ENCODE data around the gene TMEM45B. TPM values are rescaled to one million over a fixed set of nuclear protein-coding genes. Genes with fewer than 3 reads are reported as not detected.
"Not testable (repeated sequence)": the region's sequence is repeated elsewhere in the genome, so short reads cannot be mapped to it uniquely, and the experiment has no call there.

TMEM45B gene
- total RNA-seq, 4 donors from 2014 or later: 0.47 to 3.9 TPM; not detected in 2

DNA sequence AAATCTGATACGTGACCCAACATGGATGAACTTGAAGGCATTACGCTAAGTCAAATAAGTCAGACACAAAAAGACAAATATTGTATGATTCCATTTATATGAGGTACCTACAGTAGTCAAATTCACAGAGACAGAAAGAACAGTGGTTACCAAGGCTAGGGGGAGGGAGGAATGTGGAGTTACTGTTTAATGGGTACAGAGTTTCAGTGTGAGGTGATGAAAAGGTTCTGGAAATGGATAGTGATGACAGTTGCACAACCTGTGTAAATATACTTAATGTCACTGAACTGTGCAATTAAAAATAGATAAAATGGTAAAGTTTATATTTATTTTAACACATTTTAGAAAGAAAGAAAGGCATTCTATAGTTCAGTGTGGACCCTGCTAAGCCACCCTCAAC, 24.1 kb upstream of the TMEM45B start:
- Histone ChIP-seq H3K4me3 (no peak overlapping the region), H3K27ac (no peak overlapping the region), H3K27me3 (peaks cover 6% of the 10 kb centered on the region), H3K9me3 (peaks cover 0 to 18% (median 0%) of the 10 kb centered on the region in 3 donors), H3K36me3 (no peaks in the 10 kb centered on the region), H3K4me1 (no peaks in the 10 kb centered on the region)
- no peak for ATAC-seq
- WGBS, 2 donors (ENCODE audit: low coverage in 1 of 2): 56 to 100% methylated on average over 2 of the region's 2 CpGs
- TF ChIP-seq POLR2AphosphoS5 (IDR thresholded peaks at IDR 0.05) (no peak), POLR2A (IDR thresholded peaks at IDR 0.05) (no peak), EP300 (IDR thresholded peaks at IDR 0.05) (no peak), CTCF (IDR thresholded peaks at IDR 0.05) (no peak)

DNA sequence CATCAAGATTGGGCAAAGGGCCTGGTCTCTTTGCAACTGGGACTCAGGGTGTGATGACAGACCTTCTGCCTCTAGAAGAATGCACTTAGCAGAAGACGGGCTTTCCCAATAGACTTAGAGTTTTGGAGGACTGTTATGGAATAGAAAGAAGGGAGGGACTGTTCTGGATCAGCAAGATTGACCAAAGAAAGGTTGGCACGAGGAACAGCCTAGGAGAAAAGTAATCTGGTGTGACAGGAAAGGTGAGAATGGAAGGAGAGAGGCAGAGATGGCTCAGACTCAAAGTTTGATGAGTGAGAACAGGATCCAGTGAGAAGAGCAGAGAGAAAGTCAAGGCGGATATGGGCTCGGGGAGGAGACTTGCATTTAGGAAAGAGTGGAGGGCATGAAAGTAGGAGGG, 23.0 kb upstream of the TMEM45B start:
- Histone ChIP-seq H3K36me3 (no peaks in the 10 kb centered on the region), H3K4me3 (no peak overlapping the region), H3K27ac (no peak overlapping the region), H3K9me3 (peaks cover 0 to 23% (median 0%) of the 10 kb centered on the region in 3 donors), H3K4me1 (no peaks in the 10 kb centered on the region), H3K27me3 (peaks cover 6% of the 10 kb centered on the region)
- no peak for TF ChIP-seq POLR2A (IDR thresholded peaks at IDR 0.05)
- no peak for ATAC-seq
- WGBS, 2 donors (ENCODE audit: low coverage in 1 of 2): 64 to 67% methylated on average over 1 to 3 of the region's 4 CpGs

- Histone ChIP-seq H3K27ac (no peak overlapping the region), H3K9me3 (peaks cover 0 to 35% (median 0%) of the 10 kb centered on the region in 3 donors), H3K36me3 (no peaks in the 10 kb centered on the region), H3K4me3 (no peak overlapping the region), H3K4me1 (no peaks in the 10 kb centered on the region), H3K27me3 (peaks cover 6% of the 10 kb centered on the region)
- ATAC-seq: no peak
- WGBS, 2 donors (ENCODE audit: low coverage in 1 of 2): 64% methylated on average over 1 of the region's 2 CpGs; no CpG with 5 or more reads in 1 of the 2 donors
- TF ChIP-seq EP300 (IDR thresholded peaks at IDR 0.05) (no peak), CTCF (IDR thresholded peaks at IDR 0.05) (no peak)
These were observed 20.6 kb upstream of the TMEM45B start for GRCh38 chr11:129795089-129795488.

GRCh38 chr11:129798212-129798611, 17.4 kb upstream of the TMEM45B start:
- Histone ChIP-seq H3K27ac (no peak overlapping the region), H3K36me3 (no peaks in the 10 kb centered on the region), H3K4me1 (no peaks in the 10 kb centered on the region), H3K4me3 (no peak overlapping the region), H3K9me3 (peaks cover 0 to 37% (median 0%) of the 10 kb centered on the region in 3 donors), H3K27me3 (peaks cover 12% of the 10 kb centered on the region)
- no peak for TF ChIP-seq POLR2AphosphoS5 (IDR thresholded peaks at IDR 0.05)
- TF ChIP-seq EP300 (IDR thresholded peaks at IDR 0.05): no peak
- no peak for ATAC-seq
- WGBS, 2 donors (ENCODE audit: low coverage in 1 of 2): 100% methylated on average over 1 of the region's 2 CpGs; no CpG with 5 or more reads in 1 of the 2 donors

GRCh38 chr11:129800162-129800561, 15.5 kb upstream of the TMEM45B start:
- peaks cover 12% of the 10 kb centered on the region for H3K27me3 ChIP-seq
- WGBS, 2 donors (ENCODE audit: low coverage in 1 of 2): 44% methylated on average over 1 of the region's 1 CpG; no CpG with 5 or more reads in 1 of the 2 donors
- H3K9me3 ChIP-seq: peaks cover 0 to 29% (median 0%) of the 10 kb centered on the region in 3 donors
- not testable (repeated sequence) for H3K27ac ChIP-seq, H3K4me3 ChIP-seq, H3K4me1 ChIP-seq, ATAC-seq, H3K36me3 ChIP-seq

- H3K36me3 ChIP-seq: no peaks in the 10 kb centered on the region
- ATAC-seq: no peak
These were observed 15.0 kb upstream of the TMEM45B start for GRCh38 chr11:129800655-129801054.

More at GRCh38 chr11:129800655-129801054, 15.0 kb upstream of the TMEM45B start:
- TF ChIP-seq CTCF (IDR thresholded peaks at IDR 0.05) (no peak), POLR2A (IDR thresholded peaks at IDR 0.05) (no peak), POLR2AphosphoS5 (IDR thresholded peaks at IDR 0.05) (no peak), EP300 (IDR thresholded peaks at IDR 0.05) (no peak)
- Histone ChIP-seq H3K27ac (no peak overlapping the region), H3K9me3 (peaks cover 0 to 24% (median 0%) of the 10 kb centered on the region in 3 donors), H3K4me3 (no peak overlapping the region), H3K27me3 (peaks cover 12% of the 10 kb centered on the region), H3K4me1 (no peaks in the 10 kb centered on the region)

Measured in gastroesophageal sphincter (tissue), 4 donors.